HEK293T (cell line): ENCODE data around the gene LCE1F.

Experiments used
- FOXK2 ChIP-seq: fragments of 450-650 bp; IDR thresholded peaks from 2 replicates; pipeline ENCODE4 v1.6.1; 2016; ENCODE audit warnings: mild to moderate bottlenecking
- LEF1 ChIP-seq: fragments of 450-650 bp; IDR thresholded peaks from 2 replicates; pipeline ENCODE4 v1.6.1; 2017; ENCODE audit warnings: mild to moderate bottlenecking, borderline replicate concordance

DNA sequence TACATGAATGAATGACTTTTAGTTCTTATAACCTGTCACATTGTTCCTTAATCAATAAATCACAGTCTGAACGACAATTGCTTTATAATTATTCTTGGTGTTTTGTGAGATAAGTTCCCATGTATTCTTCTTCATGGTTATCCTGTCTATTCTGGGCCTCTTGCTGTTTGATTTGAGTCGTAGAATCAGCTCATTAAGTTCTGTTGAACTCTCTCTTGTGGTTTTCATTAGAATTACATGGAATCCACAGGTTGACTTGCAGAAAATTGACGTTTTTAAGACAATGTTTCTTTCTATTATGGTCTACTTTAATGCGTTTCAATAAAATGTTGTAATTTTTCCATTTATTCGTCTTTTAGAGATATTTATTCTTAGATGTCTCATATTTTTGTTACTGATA lies 48.4 kb downstream of the LCE1F start:
- TF ChIP-seq FOXK2 (no peak), LEF1 (no peak)
